Hematopoietic multipotent progenitor cell treated with erythropoietin and hydrocortisone succinate and interleukin-3 and kit ligand, for 8 days (in vitro differentiated cells): Measurements from ENCODE around the gene SEZ6L.

ENCODE experiments used
- DNase-seq: peaks from one replicate; pipeline ENCODE4 v3.0.0-alpha.2; 2015

Gene SEZ6L

GRCh38 chr22:26169315-26170111 lies at the start of gene SEZ6L:
Gene SEZ6L (plus strand): TSS chr22:26169462. CDS start chr22:26169670, 208 bp downstream.
- no peak for DNase-seq

GRCh38 chr22:26122920-26123468 lies 46.3 kb upstream of the SEZ6L start:
- no peak for DNase-seq

DNA sequence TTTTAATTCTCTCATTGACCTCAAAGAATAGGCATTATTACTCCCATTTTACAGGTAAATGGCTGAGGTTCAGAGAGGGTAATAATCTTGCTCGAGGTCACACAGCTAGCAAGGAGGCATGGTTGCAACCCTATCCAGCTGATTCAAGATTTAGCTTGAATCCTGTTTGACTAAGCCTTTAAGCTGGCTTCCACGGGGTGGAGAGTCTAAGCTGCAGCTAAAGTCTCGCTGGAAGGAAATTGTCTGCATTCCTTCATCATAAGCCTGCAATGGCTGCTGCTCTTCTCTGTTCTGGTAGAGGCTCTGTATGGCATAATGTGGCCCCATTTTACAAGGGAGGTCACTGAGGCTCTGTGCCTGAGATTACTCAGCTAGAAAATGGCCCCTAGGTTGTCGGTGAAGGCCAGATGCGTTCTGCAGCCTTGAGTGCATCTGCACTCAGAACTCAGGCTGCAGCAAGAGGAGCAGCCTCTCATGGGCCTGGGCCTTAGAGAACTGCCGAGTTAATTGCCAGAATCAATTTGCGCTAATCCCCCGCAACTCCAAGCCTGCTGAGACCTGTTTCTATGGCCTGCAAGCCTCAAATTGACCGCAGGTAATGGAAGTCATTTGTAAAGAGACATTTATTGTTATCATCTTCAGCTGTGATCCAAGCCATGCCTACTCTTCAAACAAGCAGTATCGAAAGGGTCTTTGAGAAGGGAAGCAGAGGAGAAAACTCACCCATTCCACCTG lies 44.1 kb upstream of the SEZ6L start:
- DNase-seq = no peak

- no peak for DNase-seq
These were observed 42.1 kb upstream of the SEZ6L start for GRCh38 chr22:26127126-26127525.

- DNase-seq = no peak
These were observed 41.7 kb upstream of the SEZ6L start for GRCh38 chr22:26127556-26127955.

DNA sequence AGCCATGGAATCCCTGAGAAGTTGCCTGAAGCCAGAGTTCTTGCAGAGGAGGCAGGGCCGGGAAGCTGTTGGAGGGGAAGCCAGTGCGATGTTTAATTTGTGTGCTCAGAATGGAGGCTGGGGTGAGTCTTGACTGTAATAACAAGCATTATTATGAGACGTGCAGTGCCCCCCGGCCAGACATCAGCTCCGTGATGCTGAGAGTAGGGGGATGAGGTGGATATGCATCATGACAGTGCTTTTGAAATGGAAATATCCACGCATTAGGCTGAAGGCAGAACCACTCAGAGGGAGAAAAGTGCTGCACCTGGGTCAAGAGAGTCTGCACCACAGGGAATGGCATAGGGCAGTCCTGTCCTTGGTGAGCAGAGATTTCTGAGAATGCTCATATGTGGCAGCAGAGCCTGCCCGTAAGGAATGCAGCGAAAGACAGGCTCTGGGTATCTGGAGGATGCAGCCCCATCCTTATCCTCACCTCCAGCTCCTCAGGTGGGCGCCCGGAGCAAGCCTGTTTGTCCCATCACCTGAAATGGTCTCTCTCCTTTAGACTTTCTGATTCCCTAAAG lies 37.6 kb upstream of the SEZ6L start:
- no peak for DNase-seq

DNA sequence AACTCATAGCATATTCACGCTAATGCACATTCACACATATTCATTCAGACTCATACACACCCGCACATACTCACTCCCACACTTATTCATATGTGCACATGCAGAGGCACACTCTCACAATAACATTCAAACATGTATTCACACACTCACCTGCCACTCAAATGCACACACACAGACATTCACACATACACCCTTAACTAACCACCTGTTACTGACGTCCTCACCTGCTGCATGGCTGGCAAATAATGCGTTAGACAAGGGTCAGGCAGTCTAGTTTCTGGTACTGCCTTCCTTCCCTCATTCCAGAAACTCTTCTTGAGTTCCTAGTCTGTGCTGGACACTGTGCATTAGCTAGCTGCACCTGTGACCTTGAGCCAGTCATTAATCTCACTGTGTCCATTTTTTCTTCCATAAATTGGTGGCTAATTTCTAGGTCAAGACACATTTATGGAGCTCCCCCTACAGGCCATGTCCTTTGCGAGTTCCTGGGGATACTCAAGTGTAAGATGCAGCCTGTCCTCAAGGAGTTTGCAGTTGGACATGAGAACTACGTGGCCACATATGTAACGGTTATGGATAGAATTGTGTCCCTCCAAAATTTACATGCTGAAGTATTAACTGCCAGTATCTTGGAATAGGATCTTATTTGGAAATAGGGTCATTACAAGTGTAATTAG lies 34.5 kb upstream of the SEZ6L start:
- DNase-seq = peak; percentile 18

DNA sequence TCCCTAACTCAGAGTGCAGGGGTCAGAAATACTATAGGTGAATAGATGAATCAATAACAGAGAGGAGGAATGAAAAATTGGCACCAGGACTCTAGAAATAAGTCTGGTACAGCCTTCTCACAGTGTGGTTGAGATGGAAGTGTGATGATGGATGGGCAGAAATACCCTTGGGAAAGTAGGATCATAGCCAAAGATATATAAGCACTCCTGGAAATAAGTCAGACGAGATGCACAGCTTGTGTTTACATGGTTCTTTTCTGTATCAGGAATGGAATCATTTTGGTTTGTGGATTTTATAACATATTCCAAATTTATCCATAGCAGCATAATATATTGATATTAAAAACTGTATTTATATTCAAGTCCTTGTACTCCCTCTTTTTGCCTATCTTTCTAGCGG lies 33.5 kb upstream of the SEZ6L start:
- no peak for DNase-seq

GRCh38 chr22:26139310-26139709 lies 30.0 kb upstream of the SEZ6L start:
- DNase-seq = no peak

DNA sequence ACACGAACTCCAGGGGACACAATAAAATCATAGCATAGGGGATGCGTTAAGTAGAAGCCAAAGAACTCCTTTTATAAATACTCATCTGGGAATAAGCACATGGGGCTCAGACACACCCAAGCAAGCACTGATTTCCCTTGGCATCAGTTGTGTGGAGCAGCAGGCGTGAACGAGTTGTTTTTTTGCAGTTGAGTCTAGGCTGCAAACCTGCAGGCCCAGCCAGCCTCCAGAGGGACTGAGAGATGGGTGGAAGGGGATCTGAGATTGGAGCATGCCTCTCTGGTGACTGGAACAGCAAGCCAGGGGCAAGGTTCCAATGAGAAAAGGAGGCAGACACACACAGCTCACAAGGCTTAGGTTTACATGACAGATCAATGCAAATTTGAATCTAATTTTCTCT lies 27.4 kb upstream of the SEZ6L start:
- no peak for DNase-seq

- no peak for DNase-seq
These were observed 25.4 kb upstream of the SEZ6L start for GRCh38 chr22:26143806-26144325.

GRCh38 chr22:26159886-26160285 lies 9.4 kb upstream of the SEZ6L start:
- no peak for DNase-seq

DNA sequence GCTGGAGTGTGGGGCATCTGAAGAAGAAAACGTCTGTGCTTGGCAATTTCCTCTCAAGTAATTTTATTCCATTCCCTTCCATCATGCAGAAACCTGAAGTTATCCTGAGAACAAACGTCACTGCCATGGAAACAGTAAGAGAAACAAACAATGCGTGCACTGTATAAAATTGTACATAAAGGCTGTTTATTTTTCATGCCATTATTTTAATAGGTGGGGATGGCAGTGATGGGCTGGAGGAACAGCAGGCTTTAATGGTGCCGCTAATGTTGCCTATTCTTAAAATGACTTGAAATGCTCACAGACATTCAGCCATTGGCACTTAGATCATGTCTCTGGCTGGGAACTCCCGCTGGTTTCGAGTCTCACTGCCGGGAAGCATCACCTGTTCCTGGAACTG lies 7.5 kb upstream of the SEZ6L start:
- DNase-seq = no peak

GRCh38 chr22:26162926-26163325 lies 6.3 kb upstream of the SEZ6L start:
- no peak for DNase-seq

DNA sequence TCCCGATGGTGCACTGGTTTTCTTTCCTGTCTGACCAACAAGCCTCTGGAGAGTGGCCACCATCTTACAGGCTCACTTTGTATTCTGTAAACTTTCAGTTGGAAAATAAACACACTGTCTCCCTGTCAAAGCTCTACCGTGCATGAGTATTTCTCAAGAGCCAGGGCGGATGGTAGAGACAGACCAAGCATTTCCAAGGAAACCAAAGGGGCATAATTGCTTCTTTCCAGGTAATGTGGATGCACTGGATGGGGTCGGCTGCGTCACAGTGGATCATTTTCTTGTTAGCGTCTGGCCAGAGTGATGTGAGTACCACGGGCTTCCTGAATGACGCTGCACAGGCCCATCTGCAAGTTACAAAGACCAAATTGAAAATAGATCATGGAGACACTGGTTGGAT lies 5.1 kb upstream of the SEZ6L start:
- DNase-seq = no peak

DNA sequence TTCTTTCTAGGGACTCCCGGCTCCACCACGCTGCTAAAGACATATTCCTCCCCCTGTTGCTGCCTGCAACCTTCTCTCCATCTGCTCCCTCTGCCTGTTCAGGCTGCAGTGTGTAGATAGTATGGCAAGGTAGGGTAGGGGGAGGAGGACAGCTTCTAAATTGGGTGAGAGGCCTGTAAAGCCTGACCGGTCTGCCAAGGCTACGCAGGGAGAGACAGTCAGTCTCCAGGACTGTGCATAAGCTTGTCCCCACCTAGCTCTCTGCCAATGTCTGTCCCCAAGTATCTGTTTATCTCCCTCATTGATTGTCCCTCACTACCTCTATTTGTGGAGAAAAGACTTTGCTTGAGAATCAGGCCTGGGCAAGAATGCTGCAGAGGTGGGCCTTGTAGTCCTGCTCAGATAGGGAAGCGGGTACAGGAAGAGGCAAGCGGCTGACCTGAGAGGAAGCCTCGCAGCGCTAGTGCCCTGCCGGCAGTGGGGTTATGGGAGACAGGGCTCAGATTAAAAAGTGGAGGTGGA lies 871 bp upstream of the SEZ6L start:
- no peak for DNase-seq

DNA sequence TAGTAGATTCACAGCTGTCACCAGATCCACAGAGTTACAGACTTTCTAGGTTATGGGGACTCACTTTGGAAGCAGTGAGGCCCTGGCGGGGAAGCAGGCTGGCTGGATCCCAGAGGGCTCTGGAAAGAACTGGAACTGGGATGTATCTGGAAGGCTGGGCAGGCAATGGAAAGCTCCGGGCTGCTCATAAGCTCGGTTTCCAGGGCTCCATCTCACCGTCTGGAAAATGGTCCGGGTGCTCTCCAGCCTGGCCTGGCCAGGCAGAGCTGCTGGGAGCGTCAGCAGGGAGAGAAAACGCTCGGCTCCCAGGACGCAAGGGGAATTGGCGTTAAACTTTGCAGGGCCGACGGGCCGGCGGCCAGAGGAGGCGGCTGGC lies 335 bp upstream of the SEZ6L start:
- no peak for DNase-seq

GRCh38 chr22:26170112-26170492 lies 840 bp downstream of the SEZ6L start:
- no peak for DNase-seq

GRCh38 chr22:26170795-26171580 lies 1.7 kb downstream of the SEZ6L start:
- DNase-seq = peak; percentile 5

DNA sequence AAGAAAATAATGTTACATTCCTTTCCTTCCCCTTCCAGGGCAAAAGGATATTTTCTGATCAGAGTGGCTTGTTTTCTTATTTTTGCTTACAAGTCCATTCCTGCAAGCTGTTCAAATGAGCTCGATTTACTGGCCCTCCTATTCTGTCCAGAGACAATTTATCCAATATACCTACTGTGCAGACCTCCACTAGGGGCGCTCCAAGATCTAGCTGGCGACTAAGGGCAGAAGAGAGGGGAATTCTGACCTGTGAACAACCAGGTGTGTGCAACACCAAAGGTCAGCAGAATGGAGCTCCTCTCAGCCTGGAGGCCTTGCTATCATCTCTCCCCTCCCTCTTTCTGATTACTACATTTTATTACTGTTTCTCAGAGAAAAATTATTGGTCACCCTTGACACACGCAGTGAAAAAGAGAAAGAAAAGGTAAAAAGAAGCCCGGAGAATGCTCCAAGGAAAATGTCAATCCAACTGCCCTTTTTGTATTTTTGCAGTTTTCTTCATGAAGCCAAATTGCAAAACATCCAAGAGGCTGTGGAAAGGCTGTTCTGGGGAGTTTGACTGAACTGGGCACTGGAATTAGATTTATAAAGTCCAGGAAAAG lies 3.2 kb downstream of the SEZ6L start:
- DNase-seq = peak; percentile 30

- no peak for DNase-seq
These were observed 5.0 kb downstream of the SEZ6L start for GRCh38 chr22:26174280-26174679.

DNA sequence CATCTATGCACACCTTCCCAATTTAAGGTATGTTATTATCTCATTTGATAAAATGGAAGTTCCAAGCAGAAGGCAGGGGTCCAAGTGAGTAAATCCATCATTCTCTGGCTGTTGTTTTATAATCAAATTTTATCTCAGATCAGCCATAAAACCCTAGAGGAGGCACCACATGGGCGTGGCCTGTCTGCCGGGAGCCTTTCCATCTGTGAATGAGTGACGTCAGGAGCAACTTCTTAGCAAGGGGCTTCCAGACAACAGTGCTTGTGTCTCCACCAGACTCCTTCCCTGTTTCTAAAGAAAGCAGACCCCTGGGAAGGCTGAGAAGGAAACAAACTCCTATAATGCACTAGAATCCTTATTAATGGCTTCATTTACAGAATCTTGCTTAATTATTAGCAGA lies 13.5 kb downstream of the SEZ6L start:
- DNase-seq = no peak
